Breast epithelium (tissue), 4 donors: ENCODE data around the gene AMD1. TPM values are rescaled to one million over a fixed set of nuclear protein-coding genes. Genes with fewer than 3 reads are reported as not detected.
A peak's percentile ranks its signal among the peaks of the same experiment; 100 is the strongest.

Experiments used
- DNase-seq, 2 donors: peaks; one replicate each; pipeline ENCODE4 v3.0.0-alpha.2; 2019; ENCODE audit warnings: low spot score in 2 of 2
- H3K27ac ChIP-seq, 2 donors: fragments of 200-600 bp; sonication (generic) in 1 of 2; one replicate each; pipeline ENCODE4 v1.5.1; 2016 to 2019; ENCODE audit warnings: mild to moderate bottlenecking in 1 of 2
- H3K27me3 ChIP-seq, 2 donors: fragments of 200-600 bp; sonication (generic) in 1 of 2; one replicate each; pipeline versions ENCODE4 v1.5.1 to v1.6.0; 2017 to 2019; ENCODE audit warnings: control low read depth in 1 of 2, mild to moderate bottlenecking in 1 of 2
- H3K36me3 ChIP-seq: fragments of 200-600 bp; one replicate; pipeline ENCODE4 v1.5.1; 2019
- H3K4me1 ChIP-seq, 2 donors: fragments of 200-600 bp; sonication (generic); one replicate each; pipeline ENCODE4 v1.5.1; 2016 to 2019; ENCODE audit warnings: control low read depth in 1 of 2
- H3K4me3 ChIP-seq, 3 donors: fragments of 200-600 bp; sonication (generic); 1 replicate in 2 of 3; 2 replicates in 1 of 3; pipeline ENCODE4 v1.5.1; 2016 to 2019; ENCODE audit warnings: mild to moderate bottlenecking in 3 of 3, moderate library complexity in 2 of 3
- H3K9me3 ChIP-seq, 2 donors: fragments of 200-600 bp; sonication (generic) in 1 of 2; one replicate each; pipeline ENCODE4 v1.5.1; 2016 to 2019; ENCODE audit warnings: control low read depth in 1 of 2
- CTCF ChIP-seq, 3 donors: fragments of 450-650 bp; IDR thresholded peaks; one replicate each; pipeline ENCODE4 v1.5.1; 2016 to 2017; ENCODE audit warnings: antibody characterized with exemption in 3 of 3, mild to moderate bottlenecking in 3 of 3, moderate library complexity in 3 of 3
- POLR2A ChIP-seq: fragments of 450-650 bp; IDR thresholded peaks from one replicate; pipeline ENCODE4 v1.6.1; 2016; ENCODE audit warnings: antibody characterized with exemption, mild to moderate bottlenecking, moderate library complexity
- POLR2AphosphoS5 ChIP-seq, 3 donors: sonication (generic); formaldehyde crosslinking; IDR thresholded peaks; one replicate each; pipeline ENCODE4 v1.6.1; 2017; ENCODE audit warnings: antibody characterized with exemption in 3 of 3
- intact Hi-C: fragments of 100-400 bp; cut with DNase I; formaldehyde crosslinking; loops from one replicate; pipeline ENCODE4 v1.15.1; 2023; ENCODE audit warnings: low total_unique reads
- total RNA-seq, 3 donors: library from RNA; depleted of rRNA; stranded (reverse); fragments of >200 nt; gene quantifications; one replicate each; pipeline ENCODE4 v1.1.0, GENCODE V29; 2016

The AMD1 gene
- total RNA-seq, 3 donors from 2014 or later = 50.2 to 74.8 (median 73.4) TPM

GRCh38 chr6:110876806-110877564, 2.4 kb downstream of the AMD1 start:
- Histone ChIP-seq H3K4me3 (peak overlapping the region; percentile 72 to 98 (median 93)), H3K9me3 (no peaks in the 10 kb centered on the region), H3K27me3 (no peaks in the 10 kb centered on the region), H3K27ac (peak overlapping the region; percentile 94 to 97), H3K4me1 (peaks cover 0 to 8% of the 10 kb centered on the region in 2 donors), H3K36me3 (no peaks in the 10 kb centered on the region)
- TF ChIP-seq POLR2AphosphoS5 (IDR thresholded peaks at IDR 0.05) (no peak), POLR2A (no peak), CTCF (IDR thresholded peaks at IDR 0.05) (no peak)
- intact Hi-C loops = loop anchor here (5.0 kb wide), 1 partner anchor 60 kb away; the partner anchor contains the start of gene CDK19
- DNase-seq = no peak

- intact Hi-C loops = loop anchor here (5.0 kb wide), 1 partner anchor 60 kb away; the partner anchor contains the start of gene CDK19
Observed at GRCh38 chr6:110877569-110877968, 3.0 kb downstream of the AMD1 start.

GRCh38 chr6:110878751-110879522, 4.4 kb downstream of the AMD1 start:
- no peaks in the 10 kb centered on the region for H3K36me3 ChIP-seq
- peak overlapping the region in 1 of 3 donors; percentile 24 for H3K4me3 ChIP-seq
- no peak for DNase-seq
- no peaks in the 10 kb centered on the region for H3K27me3 ChIP-seq
- H3K4me1 ChIP-seq = peaks cover 0 to 8% of the 10 kb centered on the region in 2 donors
- intact Hi-C loops = loop anchor here (5.0 kb wide), 1 partner anchor 62 kb away; the partner anchor contains the start of gene CDK19
- no peaks in the 10 kb centered on the region for H3K9me3 ChIP-seq
- no peak for TF ChIP-seq POLR2AphosphoS5 (IDR thresholded peaks at IDR 0.05)
- peak in 1 of 3 donors; percentile 32 for TF ChIP-seq CTCF (IDR thresholded peaks at IDR 0.05)
- H3K27ac ChIP-seq = no peak overlapping the region

More at GRCh38 chr6:110877569-110877968, 3.0 kb downstream of the AMD1 start:
- Histone ChIP-seq H3K9me3 (no peaks in the 10 kb centered on the region), H3K4me3 (peak overlapping the region; percentile 72 to 98 (median 93)), H3K27me3 (no peaks in the 10 kb centered on the region), H3K36me3 (no peaks in the 10 kb centered on the region), H3K4me1 (peaks cover 0 to 8% of the 10 kb centered on the region in 2 donors), H3K27ac (peak overlapping the region; percentile 2 to 97)
- DNase-seq = no peak
- no peak for TF ChIP-seq CTCF (IDR thresholded peaks at IDR 0.05)
- TF ChIP-seq POLR2A = no peak
- TF ChIP-seq POLR2AphosphoS5 (IDR thresholded peaks at IDR 0.05) = no peak

- H3K4me1 ChIP-seq = peaks cover 0 to 8% of the 10 kb centered on the region in 2 donors
- no peak overlapping the region for H3K4me3 ChIP-seq
- H3K27ac ChIP-seq = no peak overlapping the region
- H3K27me3 ChIP-seq = no peaks in the 10 kb centered on the region
- no peak for DNase-seq
- TF ChIP-seq POLR2A = no peak
- no peak for TF ChIP-seq POLR2AphosphoS5 (IDR thresholded peaks at IDR 0.05)
- TF ChIP-seq CTCF (IDR thresholded peaks at IDR 0.05) = no peak
- no peaks in the 10 kb centered on the region for H3K36me3 ChIP-seq
- H3K9me3 ChIP-seq = no peaks in the 10 kb centered on the region
- intact Hi-C loops = no loop called here
Observed at GRCh38 chr6:110880651-110881050, 6.1 kb downstream of the AMD1 start.
